22Rv1 (cell line): Measurements from ENCODE around the gene P2RY2.

ENCODE experiments used
- H3K27ac ChIP-seq: fragments of 450-650 bp; 2 replicates; pipeline ENCODE4 v1.5.1; 2017
- CTCF ChIP-seq: fragments of 450-650 bp; IDR thresholded peaks from 2 replicates; pipeline ENCODE4 v1.5.1; 2017; ENCODE audit warnings: mild to moderate bottlenecking
- ZFX ChIP-seq: fragments of 450-650 bp; IDR thresholded peaks from 2 replicates; pipeline ENCODE4 v1.6.1; 2017; ENCODE audit warnings: antibody characterized with exemption, borderline replicate concordance

The P2RY2 gene

GRCh38 chr11:73206801-73207200, 11.3 kb upstream of the P2RY2 start:
- H3K27ac ChIP-seq: no peak overlapping the region
- no peak for TF ChIP-seq ZFX
- no peak for TF ChIP-seq CTCF

- no peak overlapping the region for H3K27ac ChIP-seq
- TF ChIP-seq ZFX (no peak), CTCF (no peak)
These were observed 8.2 kb upstream of the P2RY2 start for GRCh38 chr11:73209892-73210291.

GRCh38 chr11:73210916-73211667, 7.0 kb upstream of the P2RY2 start:
- TF ChIP-seq ZFX (no peak), CTCF (no peak)
- no peak overlapping the region for H3K27ac ChIP-seq

- H3K27ac ChIP-seq: no peak overlapping the region
- no peak for TF ChIP-seq ZFX
- no peak for TF ChIP-seq CTCF
These were observed 4.6 kb upstream of the P2RY2 start for GRCh38 chr11:73213196-73214143.

- H3K27ac ChIP-seq: no peak overlapping the region
- TF ChIP-seq CTCF (no peak), ZFX (no peak)
These were observed 2.6 kb upstream of the P2RY2 start for GRCh38 chr11:73215191-73216134.

- TF ChIP-seq ZFX (no peak), CTCF (no peak)
- no peak overlapping the region for H3K27ac ChIP-seq
These were observed 1.6 kb upstream of the P2RY2 start for GRCh38 chr11:73216465-73216864.
